CD4-positive, alpha-beta T cell treated with Interleukin-15 for 1 hour (primary cell): ENCODE results near the gene SNRNP27.

ENCODE experiments used
- DNase-seq: peaks from one replicate; pipeline ENCODE4 v3.0.0-alpha.2; 2020

Gene SNRNP27

GRCh38 chr2:69917852-69918251, 24.1 kb downstream of the SNRNP27 start:
- DNase-seq = peak; percentile 29

GRCh38 chr2:69918401-69918800, 24.6 kb downstream of the SNRNP27 start:
- DNase-seq = no peak

- no peak for DNase-seq
Measured at GRCh38 chr2:69923116-69923515, 29.4 kb downstream of the SNRNP27 start.

GRCh38 chr2:69926849-69927515, 33.2 kb downstream of the SNRNP27 start:
- no peak for DNase-seq

- no peak for DNase-seq
Measured at GRCh38 chr2:69931832-69932595, 38.3 kb downstream of the SNRNP27 start.

- DNase-seq = no peak
Measured at GRCh38 chr2:69932596-69932922, 38.8 kb downstream of the SNRNP27 start.

- DNase-seq = no peak
Measured at GRCh38 chr2:69933254-69933828, 39.6 kb downstream of the SNRNP27 start.

GRCh38 chr2:69933839-69934613, 40.3 kb downstream of the SNRNP27 start:
- DNase-seq = peak; percentile 43

- DNase-seq = no peak
Measured at GRCh38 chr2:69934614-69934908, 40.8 kb downstream of the SNRNP27 start.

GRCh38 chr2:69935011-69935410, 41.3 kb downstream of the SNRNP27 start:
- DNase-seq = no peak

- no peak for DNase-seq
Measured at GRCh38 chr2:69936906-69937305, 43.1 kb downstream of the SNRNP27 start.

- no peak for DNase-seq
Measured at GRCh38 chr2:69937968-69938367, 44.2 kb downstream of the SNRNP27 start.

- no peak for DNase-seq
Measured at GRCh38 chr2:69939722-69940121, 46.0 kb downstream of the SNRNP27 start.

- DNase-seq = no peak
Measured at GRCh38 chr2:69940691-69941090, 46.9 kb downstream of the SNRNP27 start.

- no peak for DNase-seq
Measured at GRCh38 chr2:69943000-69943842, 49.5 kb downstream of the SNRNP27 start.

- DNase-seq = no peak
Measured at GRCh38 chr2:69943843-69944525, 50.2 kb downstream of the SNRNP27 start.

GRCh38 chr2:69944756-69945155, 51.0 kb downstream of the SNRNP27 start:
- no peak for DNase-seq

- DNase-seq = peak; percentile 68
Measured at GRCh38 chr2:69945441-69945840, 51.7 kb downstream of the SNRNP27 start.

GRCh38 chr2:69945941-69946340, 52.2 kb downstream of the SNRNP27 start:
- DNase-seq = no peak

- peak; percentile 60 for DNase-seq
Measured at GRCh38 chr2:69946351-69947324, 52.9 kb downstream of the SNRNP27 start.
